HG03025 (cell line): ENCODE results near the gene WDPCP.
A peak's percentile ranks its signal among the peaks of the same experiment; 100 is the strongest.
"Not testable (repeated sequence)": the region's sequence is repeated elsewhere in the genome, so short reads cannot be mapped to it uniquely, and the experiment has no call there.

Source experiments
- ATAC-seq: cut with Tn5 transposase; IDR thresholded peaks from one replicate; pipeline ENCODE4 v1.9.1; 2021; ENCODE audit warnings: mild to moderate bottlenecking, moderate library complexity; ENCODE audit not compliant: unreplicated experiment, low FRiP score

The WDPCP gene

DNA sequence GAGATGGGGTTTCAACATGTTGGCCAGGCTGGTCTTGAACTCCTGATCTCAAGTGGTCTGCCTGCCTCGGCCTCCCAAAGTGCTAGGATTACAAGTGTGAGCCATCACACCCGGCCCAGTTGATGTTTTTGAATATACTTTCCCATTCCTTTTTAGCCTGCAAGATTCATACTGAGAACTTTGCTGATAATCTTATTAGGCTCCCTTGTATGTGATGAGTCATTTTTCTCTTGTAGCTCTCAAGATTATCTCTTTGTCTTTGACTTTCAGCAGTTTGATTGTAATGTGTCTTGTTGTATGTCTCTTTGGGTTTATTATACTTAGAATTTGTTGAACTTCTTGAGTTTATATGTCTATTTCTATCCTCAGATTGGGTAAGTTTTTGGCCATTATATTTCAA, 456.3 kb downstream of the WDPCP start:
- no peak for ATAC-seq

DNA sequence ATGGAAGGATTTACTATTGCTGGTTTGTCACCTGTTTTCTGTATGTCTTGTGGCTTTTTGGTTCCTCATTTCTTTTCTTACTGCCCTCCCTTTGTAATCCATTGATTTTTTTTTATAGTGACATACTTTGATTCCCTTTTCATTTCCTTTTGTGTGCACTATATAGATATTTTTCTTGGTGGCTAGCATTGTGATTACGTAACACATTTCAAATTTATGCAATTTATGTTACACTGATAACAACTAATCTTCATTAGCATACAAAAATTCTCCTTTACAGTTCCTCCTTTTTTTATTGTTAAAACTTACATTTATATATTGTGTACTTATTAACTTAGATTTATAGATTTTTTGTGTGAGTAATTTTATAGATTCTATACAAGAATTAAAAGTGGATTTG, 457.1 kb downstream of the WDPCP start:
- no peak for ATAC-seq

DNA sequence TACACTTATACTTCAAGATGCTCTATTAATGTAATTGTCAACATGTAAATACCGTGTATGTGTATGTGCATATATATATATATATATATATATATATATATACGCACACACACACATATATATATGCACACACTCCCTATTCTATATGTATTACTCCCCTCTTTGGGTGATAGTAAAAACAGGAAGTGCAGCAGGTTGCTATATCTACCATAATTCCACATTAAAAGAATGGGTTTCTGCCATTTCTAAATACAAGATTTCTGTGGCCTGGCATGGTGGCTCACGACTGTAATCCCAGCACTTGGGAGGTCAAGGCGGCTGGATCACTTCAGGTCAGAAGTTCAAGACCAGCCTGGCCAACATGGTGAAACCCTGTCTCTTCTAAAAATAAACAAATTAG, 460.7 kb downstream of the WDPCP start:
- no peak for ATAC-seq

DNA sequence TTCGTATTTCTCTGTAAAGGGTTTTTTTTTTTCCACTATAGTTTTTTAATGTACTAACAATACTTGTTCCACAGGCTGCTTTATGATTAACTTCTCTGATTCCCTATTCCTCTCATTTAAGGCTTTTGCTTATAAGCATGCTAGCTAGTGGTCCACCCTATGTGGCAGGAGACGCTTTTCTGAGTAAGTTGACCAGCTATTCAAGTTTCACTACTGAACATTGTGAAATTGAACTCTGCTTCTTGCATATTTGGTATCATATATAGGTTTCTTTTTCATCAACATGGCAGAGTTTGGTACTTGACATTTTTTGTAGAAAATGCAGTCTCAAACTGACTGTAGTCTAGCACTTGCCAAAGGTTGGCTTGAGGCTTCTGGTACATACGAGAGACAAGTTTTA, 463.4 kb downstream of the WDPCP start:
- ATAC-seq = peak; percentile 83

DNA sequence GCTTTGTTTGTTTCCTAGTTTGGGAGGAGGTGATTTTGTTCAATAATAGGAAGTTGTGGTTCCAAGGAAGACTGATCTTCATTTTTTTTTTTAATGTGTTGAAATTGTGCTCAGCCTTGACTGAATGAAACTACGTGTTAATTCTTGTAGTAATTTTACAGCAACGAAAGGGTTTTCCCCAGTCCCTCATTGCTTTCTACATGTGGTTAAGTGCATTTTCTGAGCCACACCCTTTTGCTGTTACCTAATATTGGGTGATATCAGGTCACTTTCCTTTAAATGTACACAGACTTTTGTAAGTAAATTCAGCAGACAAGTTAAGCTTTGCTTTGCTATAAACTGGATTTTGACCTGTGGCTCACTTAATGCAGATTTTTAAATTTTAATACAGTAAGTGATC, 464.1 kb downstream of the WDPCP start:
- ATAC-seq = peak; percentile 63

DNA sequence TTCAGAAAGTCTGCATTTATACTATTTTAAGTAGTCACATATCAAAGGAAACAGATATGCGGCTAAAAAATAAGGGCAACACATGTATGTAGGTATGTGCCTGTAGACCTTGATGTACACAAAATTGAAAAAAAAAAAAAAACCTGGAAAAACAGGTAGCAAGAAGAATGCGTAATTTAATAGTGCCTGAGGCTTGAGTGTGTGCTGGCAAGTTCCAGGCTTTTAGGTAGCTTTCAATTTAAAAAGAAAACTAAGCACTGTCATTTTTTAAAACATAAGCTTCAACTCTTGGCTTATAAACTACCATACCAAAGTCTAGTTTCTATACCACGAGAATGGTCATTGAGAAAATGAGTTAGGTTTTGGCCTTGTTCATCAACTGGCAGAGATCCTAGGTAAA, 465.4 kb downstream of the WDPCP start:
- no peak for ATAC-seq

DNA sequence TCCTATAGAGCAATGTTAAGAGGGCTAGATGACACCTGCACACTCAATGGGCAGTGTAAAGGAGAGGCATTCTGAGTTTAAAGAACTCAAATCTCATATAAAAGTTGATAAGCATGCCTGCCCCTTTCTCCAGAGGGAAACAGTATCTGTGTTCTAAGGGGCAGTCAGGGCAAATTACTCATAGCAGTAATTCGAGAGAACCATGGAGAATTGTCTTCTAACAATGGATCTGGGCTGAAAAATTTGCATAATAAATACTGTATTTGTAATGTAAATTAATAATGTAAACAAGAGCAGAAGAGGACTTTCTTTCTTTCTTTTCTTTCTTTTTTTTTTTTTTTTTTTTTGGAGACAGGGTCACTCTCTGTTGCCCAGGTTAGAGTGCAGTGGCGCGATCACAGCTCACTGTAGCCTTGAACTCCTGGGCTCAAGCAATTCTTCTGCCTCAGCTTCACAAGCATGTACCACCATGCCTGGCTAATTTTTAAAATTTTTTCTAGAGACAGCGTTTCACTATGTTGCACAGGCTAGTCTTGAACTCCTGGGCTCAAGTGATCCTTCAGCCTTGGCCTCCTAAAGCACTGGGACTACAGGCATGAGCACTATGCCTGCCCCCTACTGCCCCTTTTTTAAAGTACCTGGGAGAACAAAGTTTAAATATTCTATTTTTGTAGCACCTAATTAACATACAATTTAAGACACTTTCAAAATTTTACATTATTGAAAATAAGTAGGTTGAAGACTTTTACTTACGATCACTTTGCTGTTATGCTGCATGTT, 467.0 kb downstream of the WDPCP start:
- ATAC-seq = no peak

DNA sequence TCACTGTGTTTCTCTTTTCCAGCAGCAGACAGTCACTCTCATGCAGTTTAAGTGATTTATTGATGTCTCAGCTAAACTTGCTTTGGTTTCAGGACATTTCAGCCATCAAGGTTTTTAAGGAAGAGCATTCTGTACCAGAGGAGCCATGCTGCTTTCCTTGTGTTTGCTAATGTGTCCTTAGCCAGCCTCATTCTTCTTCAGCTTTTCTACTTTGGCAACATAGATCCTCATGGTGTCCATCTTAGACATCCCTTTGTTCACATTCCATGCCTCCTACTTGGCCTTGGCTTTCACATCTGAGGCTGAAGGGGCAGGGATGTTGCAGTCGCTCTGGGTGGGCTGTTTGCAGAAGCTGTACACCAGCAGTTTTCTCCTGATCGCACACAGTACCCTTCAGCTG, 469.5 kb downstream of the WDPCP start:
- no peak for ATAC-seq

DNA sequence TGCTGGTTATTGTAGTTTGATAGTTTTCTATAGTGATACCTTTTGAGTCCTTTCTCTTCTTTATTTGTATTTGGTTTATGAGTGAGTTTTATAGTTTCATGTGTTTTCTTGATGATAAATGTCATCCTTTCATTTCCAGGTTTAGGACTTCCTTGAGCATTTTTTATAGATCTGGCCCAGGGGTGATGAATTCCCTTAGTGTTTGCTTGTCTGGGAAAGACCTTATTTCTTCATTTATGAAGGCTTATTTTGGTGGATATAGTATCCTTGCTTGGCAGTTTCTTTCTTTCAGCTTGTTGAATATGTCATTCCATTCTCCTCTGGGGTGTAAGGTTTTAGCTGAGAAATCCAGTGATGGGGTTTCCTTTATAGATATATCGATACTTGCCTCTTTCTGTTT, 483.8 kb downstream of the WDPCP start:
- ATAC-seq = no peak

DNA sequence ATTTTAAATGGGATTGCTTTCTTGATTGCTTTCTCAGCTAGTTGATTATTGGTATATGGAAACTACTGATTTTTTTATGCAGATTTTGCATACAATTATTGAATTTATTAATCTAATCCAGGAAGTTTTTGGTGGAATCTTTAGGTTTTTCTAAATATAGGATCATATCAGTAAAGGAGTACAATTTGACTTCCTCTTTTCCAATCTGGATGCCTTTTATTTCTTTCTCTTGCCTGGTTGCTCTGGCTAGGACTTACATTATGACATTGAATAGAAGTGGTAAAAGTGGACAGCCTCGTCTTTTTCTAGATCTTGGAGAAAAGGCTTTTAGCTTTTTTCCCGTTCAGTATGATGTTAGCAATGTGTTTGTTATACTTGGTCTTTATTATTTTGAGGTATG, 486.3 kb downstream of the WDPCP start:
- no peak for ATAC-seq

DNA sequence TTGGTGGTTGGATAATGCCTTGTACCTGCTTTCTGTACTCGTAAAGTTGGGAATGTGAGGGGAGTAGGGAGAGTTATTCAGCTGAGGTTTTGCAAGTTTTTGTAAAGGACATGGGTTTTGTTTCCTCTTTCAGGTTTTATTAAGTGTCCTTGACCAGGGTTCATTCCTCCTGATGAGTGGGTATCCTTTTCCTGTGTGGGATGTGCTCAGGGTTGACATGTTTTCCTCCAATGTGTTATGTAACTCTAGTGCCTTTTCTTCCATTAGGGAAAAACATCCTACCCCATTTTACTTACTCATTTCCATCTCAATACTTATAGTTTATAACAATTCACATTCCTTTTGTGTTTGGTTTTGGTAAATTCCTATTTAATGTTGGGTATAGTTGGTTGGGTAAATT, 489.2 kb downstream of the WDPCP start:
- ATAC-seq = no peak

DNA sequence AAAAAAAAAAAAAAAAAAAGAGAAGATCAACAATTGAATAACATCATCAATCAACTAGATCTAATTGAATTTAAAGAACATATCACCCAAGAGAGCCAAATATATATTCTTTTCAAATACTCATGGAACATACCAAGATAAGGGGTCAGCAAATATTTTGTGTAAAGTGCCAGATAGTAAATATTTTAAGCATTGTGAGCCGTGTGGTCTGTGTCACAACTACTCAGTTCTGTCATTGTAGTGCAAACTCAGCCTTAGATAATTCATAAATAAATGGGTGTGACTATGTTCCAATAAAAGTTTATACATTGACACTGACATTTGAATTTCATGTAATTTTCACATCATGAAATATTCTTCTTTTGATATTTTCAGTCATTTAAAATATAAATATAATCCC, 491.8 kb downstream of the WDPCP start:
- ATAC-seq = no peak

DNA sequence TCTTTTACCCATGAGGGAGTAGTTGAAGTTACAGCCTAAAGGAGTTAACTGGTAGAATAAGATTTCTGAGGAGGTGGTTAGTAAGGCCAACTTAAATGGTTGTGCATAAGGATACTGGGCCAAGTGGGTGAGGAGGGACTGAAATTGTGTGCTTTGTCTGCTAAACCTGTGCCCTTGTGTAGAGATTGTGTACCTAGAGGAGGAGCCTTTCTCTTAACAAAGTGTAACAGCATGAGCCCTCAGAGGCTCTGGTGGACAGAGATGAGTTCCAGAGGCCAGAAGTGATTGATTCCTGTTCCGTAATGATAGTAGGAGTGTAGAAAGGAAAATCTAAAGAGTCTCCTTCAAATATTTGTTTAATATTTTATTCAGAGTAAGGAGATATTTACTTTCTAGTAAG, 494.8 kb downstream of the WDPCP start:
- no peak for ATAC-seq

DNA sequence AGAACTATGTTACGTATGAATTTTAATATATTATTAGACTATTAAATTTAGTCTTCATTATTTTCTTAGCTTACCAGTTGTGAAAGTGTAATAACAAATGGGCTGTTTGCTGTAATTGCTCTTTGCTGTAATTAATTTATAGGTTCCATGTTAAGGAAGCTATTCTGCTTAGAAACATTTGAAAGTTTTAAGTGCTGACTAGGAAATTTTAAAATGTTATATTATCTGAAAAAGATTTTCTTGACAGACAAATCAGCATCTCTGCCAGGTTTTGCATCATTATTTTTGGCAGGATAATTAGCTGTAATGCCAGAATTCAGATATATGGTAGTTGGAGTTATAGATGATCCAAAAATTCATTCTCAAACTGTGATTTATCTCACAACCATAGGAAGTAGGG, 495.4 kb downstream of the WDPCP start:
- no peak for ATAC-seq

DNA sequence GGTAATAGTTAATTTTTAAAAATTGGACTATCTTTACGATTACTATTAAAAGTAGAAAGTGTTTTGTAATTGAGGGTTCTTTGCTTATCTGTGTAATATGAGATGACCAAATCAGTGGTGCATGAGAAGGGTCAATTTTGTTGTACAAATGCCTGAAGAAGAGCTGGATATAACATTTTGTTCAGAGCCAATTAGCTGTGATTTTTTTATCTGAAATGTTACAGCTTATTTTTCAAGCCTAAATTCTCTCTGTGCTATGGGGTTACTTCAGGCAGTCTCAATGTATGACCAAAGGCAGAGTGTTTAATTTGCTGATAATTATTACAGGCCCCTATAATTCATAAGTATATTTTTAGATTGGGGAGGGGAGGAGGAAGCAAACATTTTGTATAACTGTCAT, 495.9 kb downstream of the WDPCP start:
- ATAC-seq = no peak

DNA sequence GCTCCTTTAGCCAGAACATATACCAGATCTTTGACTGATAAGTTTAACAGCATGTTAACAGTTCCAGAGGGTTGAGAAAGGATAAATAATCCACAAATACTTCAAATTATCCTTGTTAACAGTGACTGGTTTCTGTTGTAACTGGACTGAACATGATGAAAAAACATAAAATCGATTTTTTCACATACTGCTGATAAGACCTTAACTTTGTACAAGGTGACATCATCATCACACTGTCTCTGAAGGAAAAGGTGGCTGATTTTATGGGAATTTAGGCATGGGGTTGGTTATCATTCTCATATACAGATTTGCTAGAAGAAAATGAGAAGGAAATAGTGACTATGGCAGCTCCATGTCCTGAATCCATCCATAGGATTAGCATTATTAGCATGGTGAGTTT, 501.6 kb downstream of the WDPCP start:
- no peak for ATAC-seq

DNA sequence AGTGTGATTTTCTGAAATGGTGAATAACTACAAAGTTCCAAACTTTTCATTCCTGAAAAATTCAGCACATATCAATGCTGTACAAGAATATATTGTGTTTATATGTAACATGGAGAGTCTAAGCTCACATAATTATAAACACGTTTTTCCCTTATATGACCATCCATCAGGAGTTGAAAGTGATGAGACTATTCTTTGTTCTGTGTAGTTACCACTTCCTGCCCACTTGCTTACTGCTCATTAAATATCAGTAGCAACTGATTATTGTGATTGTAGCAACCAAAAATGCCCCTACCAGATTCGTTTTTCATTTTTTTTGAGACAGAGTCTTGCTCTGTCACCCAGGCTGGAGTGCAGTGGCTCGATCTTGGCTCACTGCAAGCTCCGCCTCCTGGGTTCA, 506.9 kb downstream of the WDPCP start:
- no peak for ATAC-seq

DNA sequence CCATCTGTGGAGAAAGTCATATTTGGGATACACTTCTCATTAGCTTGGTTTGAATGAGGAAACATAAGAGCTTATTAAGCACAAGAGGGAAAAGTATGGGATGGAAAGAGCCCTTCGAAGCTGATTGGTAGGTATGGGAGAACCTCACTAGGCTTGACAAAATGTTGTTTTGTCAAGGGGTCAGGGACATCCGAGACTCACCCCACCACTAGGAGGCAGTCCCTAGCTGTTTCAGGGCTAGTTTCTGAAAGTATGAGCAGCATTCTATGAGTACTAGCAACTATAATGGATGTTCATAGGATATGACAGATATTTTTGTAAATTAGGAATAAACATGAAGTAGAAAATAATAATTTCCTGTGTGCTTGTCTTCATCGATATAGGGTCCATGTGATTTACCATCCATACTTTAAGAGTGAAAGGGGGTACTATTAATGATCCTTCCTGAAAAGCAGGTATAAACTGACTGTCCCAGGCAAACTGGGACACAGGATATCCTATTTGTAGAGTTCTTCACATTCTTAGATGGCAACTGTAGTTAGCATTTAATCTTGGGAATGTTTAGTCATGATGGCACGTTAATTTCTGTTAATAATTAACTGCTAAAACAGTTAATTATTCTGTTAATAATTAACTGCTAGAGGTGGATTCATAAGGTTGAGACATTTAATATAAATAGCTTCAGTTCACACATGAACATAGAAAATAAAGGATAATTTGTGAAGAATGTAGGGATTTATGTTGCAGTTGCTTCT, 509.2 kb downstream of the WDPCP start:
- ATAC-seq = no peak

DNA sequence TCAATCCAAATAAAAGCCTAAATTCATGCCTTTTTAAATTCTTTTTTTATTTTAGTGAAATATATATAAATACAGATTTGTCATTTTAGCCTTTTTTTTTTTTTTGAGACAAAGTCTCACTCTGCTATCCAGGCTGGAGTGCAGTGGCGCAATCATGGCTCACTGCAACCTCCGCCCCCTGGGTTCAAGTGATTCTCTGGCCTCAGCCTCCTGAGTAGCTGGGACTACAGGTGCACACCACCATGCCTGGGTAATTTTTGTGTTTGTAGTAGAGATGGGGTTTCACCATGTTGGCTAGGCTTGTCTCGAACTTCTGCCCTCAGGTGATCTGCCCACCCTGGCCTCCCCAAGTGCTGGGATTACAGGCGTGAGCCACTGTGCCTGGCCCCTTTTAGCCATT, 513.9 kb downstream of the WDPCP start:
- ATAC-seq = not testable (repeated sequence)

DNA sequence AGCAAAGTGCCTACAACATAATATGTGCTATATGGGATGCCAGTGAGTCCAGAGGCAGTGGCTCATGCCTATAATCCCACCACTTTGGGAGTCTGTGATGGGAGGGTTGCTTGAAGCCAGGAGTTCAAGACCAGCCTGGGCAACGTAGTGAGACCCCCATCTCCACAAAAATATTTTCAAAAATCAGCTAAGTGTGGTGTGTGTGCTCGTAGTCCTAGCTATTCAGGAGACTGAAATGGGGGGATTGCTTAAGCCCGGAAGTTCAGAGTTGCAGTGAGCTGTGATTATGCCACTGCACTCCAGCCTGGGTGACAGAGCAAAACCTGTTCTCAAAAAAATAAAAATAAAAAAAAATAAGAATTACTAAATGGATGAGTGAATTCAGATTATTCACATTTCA, 514.3 kb downstream of the WDPCP start:
- ATAC-seq = no peak

DNA sequence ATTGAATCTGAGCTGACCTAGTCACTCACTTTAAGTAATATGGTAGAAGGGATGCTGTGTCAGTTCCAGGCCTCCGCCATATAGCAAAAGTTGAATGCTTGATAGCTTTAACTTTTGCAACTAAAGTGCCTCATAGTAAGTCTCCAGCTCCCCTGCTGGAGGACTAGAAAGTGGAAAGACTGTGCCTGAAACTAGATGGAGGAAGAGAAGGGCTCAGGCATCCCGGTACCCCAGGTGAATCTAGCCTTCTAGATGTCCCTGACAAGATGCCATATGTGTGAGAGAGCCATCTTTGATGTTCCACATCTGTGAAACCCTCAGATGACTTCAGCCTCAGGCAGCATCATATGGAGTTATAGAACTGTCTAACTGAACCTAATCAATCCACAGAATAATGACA, 516.6 kb downstream of the WDPCP start:
- no peak for ATAC-seq
